ENCODE measurements around the gene CETP. TPM values are rescaled to one million over a fixed set of nuclear protein-coding genes. Genes with fewer than 3 reads are reported as not detected.

The CETP gene
- total and polyA plus RNA-seq, 2 of the 13 experiments (the other 11 are each of a cell fraction or from before 2014, with no cell fraction given) = 0.31 to 9.8 TPM

DNA sequence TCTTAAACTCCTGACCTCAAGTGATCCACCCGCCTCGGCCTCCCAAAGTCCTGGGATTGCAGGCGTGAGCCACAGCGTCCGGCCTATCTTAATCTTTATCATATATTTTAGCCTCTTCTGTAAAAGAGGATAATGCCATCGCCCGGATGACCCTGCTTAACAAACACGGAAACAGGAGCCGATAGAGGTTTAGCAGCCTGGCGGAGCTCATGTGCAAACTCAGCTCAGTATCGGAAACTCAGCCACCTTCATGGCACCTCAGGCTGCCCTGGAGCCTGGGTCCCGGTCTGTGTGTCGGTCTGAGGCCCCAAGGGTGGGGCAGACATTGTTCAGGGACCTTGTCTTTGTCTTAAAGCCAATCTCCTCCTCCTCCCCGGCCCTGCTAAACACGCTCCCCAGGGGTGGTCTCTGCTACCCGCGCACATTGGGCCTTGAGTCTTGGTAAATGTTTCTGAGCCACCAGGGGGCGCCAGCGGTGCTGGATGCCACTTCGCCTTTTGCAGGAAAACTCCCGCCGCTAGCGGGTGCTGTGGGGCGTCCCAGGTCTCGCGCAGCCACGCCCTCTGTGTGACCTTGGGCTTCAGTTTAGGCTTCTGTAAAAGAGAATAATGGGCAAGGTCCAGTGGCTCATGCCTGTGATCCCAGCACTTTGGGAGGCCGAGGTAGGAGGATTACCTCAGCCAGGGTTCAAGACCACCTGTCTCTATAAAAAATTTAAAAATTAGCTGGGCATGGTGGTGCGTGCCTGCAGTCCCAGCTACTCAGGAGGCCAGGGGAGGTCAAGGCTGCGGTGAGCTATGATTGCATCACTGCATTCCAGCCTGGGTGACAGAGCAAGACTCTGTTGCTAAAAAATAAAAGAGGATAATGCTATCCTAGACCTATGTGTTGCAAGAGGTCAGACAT is 2.7 kb downstream of the CETP start:
- intact Hi-C loops (cut with micrococcal nuclease; ENCODE audit: unreplicated experiment) = loop anchor here (1.0 to 2.0 kb wide), 2 partner anchors 22 to 81 kb away; no protein-coding TSS in a partner anchor
- H3K27me3 ChIP-seq (ENCODE audit: control insufficient read depth in 1 of 2, insufficient read depth in 2 of 2, low read length in 2 of 2) = peaks cover 2 to 13% of the 10 kb centered on the region in 2 experiments; a peak in 3 of 5 replicates
- peak overlapping the region; percentile 51 for H3K27ac ChIP-seq (ENCODE audit: extremely low read length, insufficient read depth, low read length)
- no peaks in the 10 kb centered on the region for H3K9me3 ChIP-seq (ENCODE audit: low read length)
- ChIA-PET POLR2A (interaction anchor here (0.6 to 2.8 kb wide), 4 partner anchors 25 to 99 kb away, joined by 3 to 12 read pairs (median 3); partner anchors contain the start of genes HERPUD1 and NLRC5), CTCF (ENCODE audit: low intra/inter-chr PET ratio, low total read pairs) (interaction anchor here (0.8 to 2.7 kb wide), 8 partner anchors 14 to 203 kb away, joined by 3 to 38 read pairs (median 4); partner anchors contain the start of gene NLRC5)
- H3K36me3 ChIP-seq (replicated peaks in 1 of 2; ENCODE audit: control insufficient read depth in 1 of 2, insufficient read depth in 2 of 2, low read length in 2 of 2) = no peaks in the 10 kb centered on the region
- FAIRE-seq (peak; percentile 55), ATAC-seq (peak; percentile 56), DNase-seq (ENCODE audit: low spot score) (peak; percentile 83)
- no peaks in the 10 kb centered on the region for H3K79me2 ChIP-seq (ENCODE audit: insufficient read depth, low read length)
- in situ Hi-C loops (cut with HindIII; ENCODE audit: extremely low pct_ligation_motif_present, low pct_unique_long_range_greater_than_20kb) = no loop called here
- H2AFZ ChIP-seq (ENCODE audit: low read length) = no peak overlapping the region
- peak overlapping the region; percentile 43 for H3K4me2 ChIP-seq (ENCODE audit: low read depth, low read length)
- no peak overlapping the region for H3K9ac ChIP-seq (ENCODE audit: insufficient read depth, low read depth, low read length)
- 0 out of 6 replicates have a peak overlapping the region, but pooled peaks of 1 of the 3 experiments have one; percentile 17 for H3K4me3 ChIP-seq (replicated peaks in 1 of 3; ENCODE audit: insufficient read depth in 1 of 3, low read depth in 2 of 3, low read length in 3 of 3)
- no peaks in the 10 kb centered on the region for H4K20me1 ChIP-seq (ENCODE audit: insufficient read depth, low read length)
- peaks cover 76% of the 10 kb centered on the region for H3K4me1 ChIP-seq (ENCODE audit: insufficient read depth, low read length)
- BruUV-seq (replicated peaks) = no TSS peak
- 51% methylated on average over 24 of the region's 30 CpGs for WGBS (ENCODE audit: low lambda C conversion rate)
- TF ChIP-seq, protein P1, sequence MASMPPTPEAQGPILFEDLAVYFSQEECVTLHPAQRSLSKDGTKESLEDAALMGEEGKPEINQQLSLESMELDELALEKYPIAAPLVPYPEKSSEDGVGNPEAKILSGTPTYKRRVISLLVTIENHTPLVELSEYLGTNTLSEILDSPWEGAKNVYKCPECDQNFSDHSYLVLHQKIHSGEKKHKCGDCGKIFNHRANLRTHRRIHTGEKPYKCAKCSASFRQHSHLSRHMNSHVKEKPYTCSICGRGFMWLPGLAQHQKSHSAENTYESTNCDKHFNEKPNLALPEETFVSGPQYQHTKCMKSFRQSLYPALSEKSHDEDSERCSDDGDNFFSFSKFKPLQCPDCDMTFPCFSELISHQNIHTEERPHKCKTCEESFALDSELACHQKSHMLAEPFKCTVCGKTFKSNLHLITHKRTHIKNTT (CRISPR knock-in tag; IDR thresholded peaks at IDR 0.05) = no peak
- TF ChIP-seq LCORL (IDR thresholded peaks at IDR 0.05) (0 out of 2 replicates have a peak, but pooled peaks have one; percentile 52), LCORL (CRISPR knock-in tag; IDR thresholded peaks at IDR 0.05) (peak; percentile 78), TEAD2 (CRISPR knock-in tag; IDR thresholded peaks at IDR 0.05) (no peak), GABPB1 (CRISPR knock-in tag; IDR thresholded peaks at IDR 0.05) (peak; percentile 57; the same call in 1 of the 2 replicates), FOXJ3 (CRISPR knock-in tag; IDR thresholded peaks at IDR 0.05; ENCODE audit: borderline replicate concordance) (0 out of 2 replicates have a peak, but pooled peaks have one; percentile 68), MYNN (CRISPR knock-in tag; IDR thresholded peaks at IDR 0.05; ENCODE audit: low read depth) (no peak), NPAS2 (CRISPR knock-in tag; IDR thresholded peaks at IDR 0.05; ENCODE audit: borderline replicate concordance) (no peak), ARHGAP35 (CRISPR knock-in tag; IDR thresholded peaks at IDR 0.05; ENCODE audit: borderline replicate concordance) (no peak), ATF7 (IDR thresholded peaks at IDR 0.05) (peak; percentile 72; the same call in 1 of the 2 replicates), ATF7 (CRISPR knock-in tag; IDR thresholded peaks at IDR 0.05) (peak; percentile 47; the same call in 1 of the 2 replicates), ATRX (CRISPR knock-in tag; IDR thresholded peaks at IDR 0.05; ENCODE audit: borderline replicate concordance) (no peak), POGZ (CRISPR knock-in tag; IDR thresholded peaks at IDR 0.05) (peak; percentile 91), MATR3 (CRISPR knock-in tag; IDR thresholded peaks at IDR 0.05) (no peak)
- TF ChIP-seq, protein P2, sequence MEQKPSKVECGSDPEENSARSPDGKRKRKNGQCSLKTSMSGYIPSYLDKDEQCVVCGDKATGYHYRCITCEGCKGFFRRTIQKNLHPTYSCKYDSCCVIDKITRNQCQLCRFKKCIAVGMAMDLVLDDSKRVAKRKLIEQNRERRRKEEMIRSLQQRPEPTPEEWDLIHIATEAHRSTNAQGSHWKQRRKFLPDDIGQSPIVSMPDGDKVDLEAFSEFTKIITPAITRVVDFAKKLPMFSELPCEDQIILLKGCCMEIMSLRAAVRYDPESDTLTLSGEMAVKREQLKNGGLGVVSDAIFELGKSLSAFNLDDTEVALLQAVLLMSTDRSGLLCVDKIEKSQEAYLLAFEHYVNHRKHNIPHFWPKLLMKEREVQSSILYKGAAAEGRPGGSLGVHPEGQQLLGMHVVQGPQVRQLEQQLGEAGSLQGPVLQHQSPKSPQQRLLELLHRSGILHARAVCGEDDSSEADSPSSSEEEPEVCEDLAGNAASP (CRISPR knock-in tag; IDR thresholded peaks at IDR 0.05; ENCODE audit: borderline replicate concordance) = peak; percentile 99
- TF ChIP-seq, protein P3, sequence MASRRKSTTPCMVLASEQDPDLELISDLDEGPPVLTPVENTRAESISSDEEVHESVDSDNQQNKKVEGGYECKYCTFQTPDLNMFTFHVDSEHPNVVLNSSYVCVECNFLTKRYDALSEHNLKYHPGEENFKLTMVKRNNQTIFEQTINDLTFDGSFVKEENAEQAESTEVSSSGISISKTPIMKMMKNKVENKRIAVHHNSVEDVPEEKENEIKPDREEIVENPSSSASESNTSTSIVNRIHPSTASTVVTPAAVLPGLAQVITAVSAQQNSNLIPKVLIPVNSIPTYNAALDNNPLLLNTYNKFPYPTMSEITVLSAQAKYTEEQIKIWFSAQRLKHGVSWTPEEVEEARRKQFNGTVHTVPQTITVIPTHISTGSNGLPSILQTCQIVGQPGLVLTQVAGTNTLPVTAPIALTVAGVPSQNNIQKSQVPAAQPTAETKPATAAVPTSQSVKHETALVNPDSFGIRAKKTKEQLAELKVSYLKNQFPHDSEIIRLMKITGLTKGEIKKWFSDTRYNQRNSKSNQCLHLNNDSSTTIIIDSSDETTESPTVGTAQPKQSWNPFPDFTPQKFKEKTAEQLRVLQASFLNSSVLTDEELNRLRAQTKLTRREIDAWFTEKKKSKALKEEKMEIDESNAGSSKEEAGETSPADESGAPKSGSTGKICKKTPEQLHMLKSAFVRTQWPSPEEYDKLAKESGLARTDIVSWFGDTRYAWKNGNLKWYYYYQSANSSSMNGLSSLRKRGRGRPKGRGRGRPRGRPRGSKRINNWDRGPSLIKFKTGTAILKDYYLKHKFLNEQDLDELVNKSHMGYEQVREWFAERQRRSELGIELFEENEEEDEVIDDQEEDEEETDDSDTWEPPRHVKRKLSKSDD (CRISPR knock-in tag; IDR thresholded peaks at IDR 0.05; ENCODE audit: low read depth) = no peak
- TF ChIP-seq, protein P4, sequence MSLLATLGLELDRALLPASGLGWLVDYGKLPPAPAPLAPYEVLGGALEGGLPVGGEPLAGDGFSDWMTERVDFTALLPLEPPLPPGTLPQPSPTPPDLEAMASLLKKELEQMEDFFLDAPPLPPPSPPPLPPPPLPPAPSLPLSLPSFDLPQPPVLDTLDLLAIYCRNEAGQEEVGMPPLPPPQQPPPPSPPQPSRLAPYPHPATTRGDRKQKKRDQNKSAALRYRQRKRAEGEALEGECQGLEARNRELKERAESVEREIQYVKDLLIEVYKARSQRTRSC (CRISPR knock-in tag; IDR thresholded peaks at IDR 0.05; ENCODE audit: low read depth) = no peak
